ENCODE data around the gene KIF6.

Gene KIF6

GRCh38 chr6:39453241-39453640, 272.0 kb downstream of the KIF6 start:
- H3K36me3 ChIP-seq (ENCODE audit: insufficient read depth, low read length): no peaks in the 10 kb centered on the region
- no peaks in the 10 kb centered on the region for H3K9me3 ChIP-seq (replicated peaks; ENCODE audit: low read length)
- H3K4me1 ChIP-seq (ENCODE audit: control insufficient read depth, insufficient read depth, low read length): peaks cover 18% of the 10 kb centered on the region
- H3K27me3 ChIP-seq (ENCODE audit: control insufficient read depth, insufficient read depth, low read length): no peaks in the 10 kb centered on the region
- H3K4me3 ChIP-seq (ENCODE audit: low read length): no peak overlapping the region
- H3K9ac ChIP-seq (ENCODE audit: low read depth, low read length): no peak overlapping the region
- H3K4me2 ChIP-seq (ENCODE audit: low read length): no peak overlapping the region

GRCh38 chr6:39452306-39453145, 272.7 kb downstream of the KIF6 start:
- H3K27me3 ChIP-seq (ENCODE audit: control insufficient read depth, insufficient read depth, low read length): no peaks in the 10 kb centered on the region
- no peaks in the 10 kb centered on the region for H3K9me3 ChIP-seq (replicated peaks; ENCODE audit: low read length)
- H3K4me2 ChIP-seq (ENCODE audit: low read length): peak overlapping the region; percentile 42
- H3K36me3 ChIP-seq (ENCODE audit: insufficient read depth, low read length): no peaks in the 10 kb centered on the region
- no peak overlapping the region for H3K4me3 ChIP-seq (ENCODE audit: low read length)
- peaks cover 18% of the 10 kb centered on the region for H3K4me1 ChIP-seq (ENCODE audit: control insufficient read depth, insufficient read depth, low read length)
- H3K9ac ChIP-seq (ENCODE audit: low read depth, low read length): no peak overlapping the region

GRCh38 chr6:39451831-39452230, 273.4 kb downstream of the KIF6 start:
- no peaks in the 10 kb centered on the region for H3K36me3 ChIP-seq (ENCODE audit: insufficient read depth, low read length)
- no peak overlapping the region for H3K4me3 ChIP-seq (ENCODE audit: low read length)
- H3K9ac ChIP-seq (ENCODE audit: low read depth, low read length): no peak overlapping the region
- H3K4me1 ChIP-seq (ENCODE audit: control insufficient read depth, insufficient read depth, low read length): peaks cover 18% of the 10 kb centered on the region
- no peaks in the 10 kb centered on the region for H3K9me3 ChIP-seq (replicated peaks; ENCODE audit: low read length)
- no peak overlapping the region for H3K4me2 ChIP-seq (ENCODE audit: low read length)
- H3K27me3 ChIP-seq (ENCODE audit: control insufficient read depth, insufficient read depth, low read length): no peaks in the 10 kb centered on the region

- no peak overlapping the region for H3K4me3 ChIP-seq (ENCODE audit: low read length)
- H3K9ac ChIP-seq (ENCODE audit: low read depth, low read length): no peak overlapping the region
- H3K9me3 ChIP-seq (replicated peaks; ENCODE audit: low read length): no peaks in the 10 kb centered on the region
- H3K4me1 ChIP-seq (ENCODE audit: control insufficient read depth, insufficient read depth, low read length): peaks cover 18% of the 10 kb centered on the region
- no peak overlapping the region for H3K4me2 ChIP-seq (ENCODE audit: low read length)
- H3K36me3 ChIP-seq (ENCODE audit: insufficient read depth, low read length): no peaks in the 10 kb centered on the region
- no peaks in the 10 kb centered on the region for H3K27me3 ChIP-seq (ENCODE audit: control insufficient read depth, insufficient read depth, low read length)
These were observed 276.2 kb downstream of the KIF6 start for GRCh38 chr6:39449022-39449421.

GRCh38 chr6:39446909-39447308, 278.3 kb downstream of the KIF6 start:
- H3K4me2 ChIP-seq (ENCODE audit: low read length): no peak overlapping the region
- peaks cover 4% of the 10 kb centered on the region for H3K4me1 ChIP-seq (ENCODE audit: control insufficient read depth, insufficient read depth, low read length)
- no peak overlapping the region for H3K9ac ChIP-seq (ENCODE audit: low read depth, low read length)
- H3K4me3 ChIP-seq (ENCODE audit: low read length): no peak overlapping the region
- no peaks in the 10 kb centered on the region for H3K36me3 ChIP-seq (ENCODE audit: insufficient read depth, low read length)
- no peaks in the 10 kb centered on the region for H3K27me3 ChIP-seq (ENCODE audit: control insufficient read depth, insufficient read depth, low read length)
- H3K9me3 ChIP-seq (replicated peaks; ENCODE audit: low read length): no peaks in the 10 kb centered on the region

GRCh38 chr6:39445667-39446066, 279.5 kb downstream of the KIF6 start:
- H3K9me3 ChIP-seq (replicated peaks; ENCODE audit: low read length): no peaks in the 10 kb centered on the region
- no peaks in the 10 kb centered on the region for H3K4me1 ChIP-seq (ENCODE audit: control insufficient read depth, insufficient read depth, low read length)
- H3K9ac ChIP-seq (ENCODE audit: low read depth, low read length): no peak overlapping the region
- no peak overlapping the region for H3K4me2 ChIP-seq (ENCODE audit: low read length)
- no peaks in the 10 kb centered on the region for H3K27me3 ChIP-seq (ENCODE audit: control insufficient read depth, insufficient read depth, low read length)
- no peaks in the 10 kb centered on the region for H3K36me3 ChIP-seq (ENCODE audit: insufficient read depth, low read length)
- H3K4me3 ChIP-seq (ENCODE audit: low read length): no peak overlapping the region

- H3K36me3 ChIP-seq (ENCODE audit: insufficient read depth, low read length): no peaks in the 10 kb centered on the region
- no peaks in the 10 kb centered on the region for H3K4me1 ChIP-seq (ENCODE audit: control insufficient read depth, insufficient read depth, low read length)
- no peak overlapping the region for H3K4me3 ChIP-seq (ENCODE audit: low read length)
- H3K9ac ChIP-seq (ENCODE audit: low read depth, low read length): no peak overlapping the region
- no peaks in the 10 kb centered on the region for H3K27me3 ChIP-seq (ENCODE audit: control insufficient read depth, insufficient read depth, low read length)
- no peaks in the 10 kb centered on the region for H3K9me3 ChIP-seq (replicated peaks; ENCODE audit: low read length)
- no peak overlapping the region for H3K4me2 ChIP-seq (ENCODE audit: low read length)
These were observed 280.7 kb downstream of the KIF6 start for GRCh38 chr6:39444479-39445019.

- Histone ChIP-seq H3K4me3 (ENCODE audit: low read length) (no peak overlapping the region), H3K36me3 (ENCODE audit: insufficient read depth, low read length) (no peaks in the 10 kb centered on the region), H3K4me2 (ENCODE audit: low read length) (no peak overlapping the region), H3K4me1 (ENCODE audit: control insufficient read depth, insufficient read depth, low read length) (no peaks in the 10 kb centered on the region), H3K27me3 (ENCODE audit: control insufficient read depth, insufficient read depth, low read length) (no peaks in the 10 kb centered on the region), H3K9me3 (replicated peaks; ENCODE audit: low read length) (no peaks in the 10 kb centered on the region), H3K9ac (ENCODE audit: low read depth, low read length) (no peak overlapping the region)
These were observed 283.2 kb downstream of the KIF6 start for GRCh38 chr6:39441986-39442385.

GRCh38 chr6:39441301-39441700, 283.9 kb downstream of the KIF6 start:
- Histone ChIP-seq H3K9me3 (replicated peaks; ENCODE audit: low read length) (no peaks in the 10 kb centered on the region), H3K4me2 (ENCODE audit: low read length) (no peak overlapping the region), H3K27me3 (ENCODE audit: control insufficient read depth, insufficient read depth, low read length) (no peaks in the 10 kb centered on the region), H3K4me3 (ENCODE audit: low read length) (no peak overlapping the region), H3K4me1 (ENCODE audit: control insufficient read depth, insufficient read depth, low read length) (no peaks in the 10 kb centered on the region), H3K9ac (ENCODE audit: low read depth, low read length) (no peak overlapping the region), H3K36me3 (ENCODE audit: insufficient read depth, low read length) (no peaks in the 10 kb centered on the region)

- Histone ChIP-seq H3K4me3 (ENCODE audit: low read length) (no peak overlapping the region), H3K36me3 (ENCODE audit: insufficient read depth, low read length) (no peaks in the 10 kb centered on the region), H3K4me2 (ENCODE audit: low read length) (no peak overlapping the region)
These were observed 285.2 kb downstream of the KIF6 start for GRCh38 chr6:39440039-39440426.

GRCh38 chr6:39439342-39440038, 285.7 kb downstream of the KIF6 start:
- H3K36me3 ChIP-seq (ENCODE audit: insufficient read depth, low read length): no peaks in the 10 kb centered on the region
- H3K9ac ChIP-seq (ENCODE audit: low read depth, low read length): no peak overlapping the region
- H3K9me3 ChIP-seq (replicated peaks; ENCODE audit: low read length): no peaks in the 10 kb centered on the region
- H3K4me1 ChIP-seq (ENCODE audit: control insufficient read depth, insufficient read depth, low read length): no peaks in the 10 kb centered on the region
- H3K27me3 ChIP-seq (ENCODE audit: control insufficient read depth, insufficient read depth, low read length): no peaks in the 10 kb centered on the region
- H3K4me3 ChIP-seq (ENCODE audit: low read length): no peak overlapping the region
- H3K4me2 ChIP-seq (ENCODE audit: low read length): no peak overlapping the region

More at GRCh38 chr6:39440039-39440426, 285.2 kb downstream of the KIF6 start:
- H3K4me1 ChIP-seq (ENCODE audit: control insufficient read depth, insufficient read depth, low read length): no peaks in the 10 kb centered on the region
- H3K9ac ChIP-seq (ENCODE audit: low read depth, low read length): no peak overlapping the region
- no peaks in the 10 kb centered on the region for H3K9me3 ChIP-seq (replicated peaks; ENCODE audit: low read length)
- no peaks in the 10 kb centered on the region for H3K27me3 ChIP-seq (ENCODE audit: control insufficient read depth, insufficient read depth, low read length)
